ENCODE measurements around the gene TMEM150B. TPM values are rescaled to one million over a fixed set of nuclear protein-coding genes. Genes with fewer than 3 reads are reported as not detected.
"Not testable (repeated sequence)": the region's sequence is repeated elsewhere in the genome, so short reads cannot be mapped to it uniquely, and the experiment has no call there.

Gene TMEM150B
- total RNA-seq, 4 donors from 2014 or later: 2.6 TPM; not detected in 3

GRCh38 chr19:55339105-55339888 lies 14.2 kb upstream of the TMEM150B start, which contains the start of gene KMT5C:
TSS of gene KMT5C (plus strand) at chr19:55339876. CDS start at chr19:55341937, 2,061 bp downstream.
- H3K4me1 ChIP-seq: peaks cover 0 to 11% of the 10 kb centered on the region in 2 donors
- H3K9me3 ChIP-seq: no peaks in the 10 kb centered on the region
- intact Hi-C loops (cut with DNase I; ENCODE audit: low total_unique reads): no loop called here
- peak; percentile 100 for DNase-seq
- H3K27me3 ChIP-seq: no peaks in the 10 kb centered on the region
- no peaks in the 10 kb centered on the region for H3K36me3 ChIP-seq
- peak within 1 kb of the TSS; percentile 78 to 80 for H3K4me3 ChIP-seq
- peak; percentile 93 to 96 for TF ChIP-seq POLR2A (IDR thresholded peaks at IDR 0.05)
- TF ChIP-seq, protein P1, sequence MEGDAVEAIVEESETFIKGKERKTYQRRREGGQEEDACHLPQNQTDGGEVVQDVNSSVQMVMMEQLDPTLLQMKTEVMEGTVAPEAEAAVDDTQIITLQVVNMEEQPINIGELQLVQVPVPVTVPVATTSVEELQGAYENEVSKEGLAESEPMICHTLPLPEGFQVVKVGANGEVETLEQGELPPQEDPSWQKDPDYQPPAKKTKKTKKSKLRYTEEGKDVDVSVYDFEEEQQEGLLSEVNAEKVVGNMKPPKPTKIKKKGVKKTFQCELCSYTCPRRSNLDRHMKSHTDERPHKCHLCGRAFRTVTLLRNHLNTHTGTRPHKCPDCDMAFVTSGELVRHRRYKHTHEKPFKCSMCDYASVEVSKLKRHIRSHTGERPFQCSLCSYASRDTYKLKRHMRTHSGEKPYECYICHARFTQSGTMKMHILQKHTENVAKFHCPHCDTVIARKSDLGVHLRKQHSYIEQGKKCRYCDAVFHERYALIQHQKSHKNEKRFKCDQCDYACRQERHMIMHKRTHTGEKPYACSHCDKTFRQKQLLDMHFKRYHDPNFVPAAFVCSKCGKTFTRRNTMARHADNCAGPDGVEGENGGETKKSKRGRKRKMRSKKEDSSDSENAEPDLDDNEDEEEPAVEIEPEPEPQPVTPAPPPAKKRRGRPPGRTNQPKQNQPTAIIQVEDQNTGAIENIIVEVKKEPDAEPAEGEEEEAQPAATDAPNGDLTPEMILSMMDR (IDR thresholded peaks at IDR 0.05): peak in 3 of 4 experiments; percentile 52 to 75 (median 63)
- H3K27ac ChIP-seq: peak within 1 kb of the TSS; percentile 90 to 94

GRCh38 chr19:55336101-55336500 lies 11.0 kb upstream of the TMEM150B start:
- Histone ChIP-seq H3K9me3 (no peaks in the 10 kb centered on the region), H3K4me1 (peaks cover 0 to 11% of the 10 kb centered on the region in 2 donors), H3K4me3 (no peak overlapping the region), H3K27ac (no peak overlapping the region), H3K36me3 (no peaks in the 10 kb centered on the region), H3K27me3 (no peaks in the 10 kb centered on the region)
- intact Hi-C loops (cut with DNase I; ENCODE audit: low total_unique reads): no loop called here
- TF ChIP-seq POLR2A (IDR thresholded peaks at IDR 0.05): no peak
- TF ChIP-seq, protein P1 (IDR thresholded peaks at IDR 0.05): no peak
- no peak for DNase-seq

DNA sequence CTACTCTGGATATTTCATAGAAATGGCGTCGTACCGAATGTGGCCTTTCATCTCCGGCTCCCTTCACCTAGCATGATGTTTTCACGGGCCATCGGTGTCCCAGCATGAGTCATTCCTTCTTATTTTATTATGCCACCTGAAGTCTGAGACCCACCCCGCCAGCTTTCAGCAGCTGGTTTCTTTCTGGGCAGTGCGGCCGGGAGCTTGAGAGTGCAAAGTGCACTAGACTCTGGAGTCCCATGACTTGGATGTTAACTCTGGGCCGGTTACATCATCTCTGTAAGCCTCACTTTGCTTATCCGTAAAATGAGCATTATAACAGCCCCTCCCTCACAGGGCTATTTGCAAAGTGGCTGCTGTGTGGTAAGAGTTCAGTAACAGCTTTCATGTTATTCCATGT lies 8.7 kb upstream of the TMEM150B start:
- no peak for DNase-seq
- Histone ChIP-seq H3K4me1 (no peaks in the 10 kb centered on the region), H3K27ac (no peak overlapping the region), H3K27me3 (no peaks in the 10 kb centered on the region), H3K4me3 (no peak overlapping the region), H3K9me3 (no peaks in the 10 kb centered on the region), H3K36me3 (no peaks in the 10 kb centered on the region)
- intact Hi-C loops (cut with DNase I; ENCODE audit: low total_unique reads): no loop called here
- TF ChIP-seq, protein P1 (IDR thresholded peaks at IDR 0.05): no peak
- TF ChIP-seq POLR2A (IDR thresholded peaks at IDR 0.05): no peak

- H3K27me3 ChIP-seq; H3K9me3 ChIP-seq; H3K27ac ChIP-seq; DNase-seq; H3K4me1 ChIP-seq; H3K36me3 ChIP-seq; intact Hi-C loops (cut with DNase I; ENCODE audit: low total_unique reads); H3K4me3 ChIP-seq: not testable (repeated sequence)
Observed at GRCh38 chr19:55329791-55330190, 4.7 kb upstream of the TMEM150B start.

DNA sequence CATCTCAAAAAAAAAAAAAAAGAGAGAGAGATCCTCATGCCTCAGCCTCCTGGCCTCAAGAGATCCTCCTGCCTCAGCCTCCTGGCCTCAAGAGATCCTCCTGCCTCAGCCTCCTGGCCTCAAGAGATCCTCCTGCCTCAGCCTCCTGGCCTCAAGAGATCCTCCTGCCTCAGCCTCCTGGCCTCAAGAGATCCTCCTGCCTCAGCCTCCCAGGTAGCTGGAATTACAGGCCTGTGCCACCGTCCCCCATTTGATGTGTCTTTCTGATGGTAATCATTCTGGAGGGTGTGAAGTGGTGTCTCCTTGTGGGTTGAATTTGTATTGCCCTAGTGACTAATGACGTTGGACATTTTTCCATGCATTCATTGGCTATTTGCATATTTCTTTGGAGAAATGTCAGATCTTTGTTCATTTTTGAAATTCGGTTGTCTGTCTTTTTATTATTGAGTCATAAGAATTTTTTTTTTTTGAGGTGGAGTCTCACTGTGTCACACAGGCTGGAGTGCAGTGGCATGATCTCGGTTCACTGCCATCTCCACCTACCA lies 3.7 kb upstream of the TMEM150B start:
- H3K4me1 ChIP-seq; DNase-seq; H3K4me3 ChIP-seq; H3K36me3 ChIP-seq; H3K27me3 ChIP-seq; H3K9me3 ChIP-seq; intact Hi-C loops (cut with DNase I; ENCODE audit: low total_unique reads); H3K27ac ChIP-seq: not testable (repeated sequence)

GRCh38 chr19:55324662-55325061 lies 479 bp downstream of the TMEM150B start:
- Histone ChIP-seq H3K9me3 (no peaks in the 10 kb centered on the region), H3K4me1 (no peaks in the 10 kb centered on the region), H3K4me3 (no peak overlapping the region), H3K27ac (no peak overlapping the region), H3K36me3 (no peaks in the 10 kb centered on the region), H3K27me3 (no peaks in the 10 kb centered on the region)
- TF ChIP-seq POLR2A (IDR thresholded peaks at IDR 0.05): no peak
- TF ChIP-seq, protein P1 (IDR thresholded peaks at IDR 0.05): no peak
- intact Hi-C loops (cut with DNase I; ENCODE audit: low total_unique reads): no loop called here
- no peak for DNase-seq

Measured in uterus (tissue), 4 donors.